Motor neuron (in vitro differentiated cells): ENCODE measurements around the gene DMRTA2. TPM values are rescaled to one million over a fixed set of nuclear protein-coding genes. Genes with fewer than 3 reads are reported as not detected.

ENCODE experiments used
- ATAC-seq, 8 experiments: fragments of 200-7000 bp; cut with Tn5 transposase; replicated peaks in 6 of 8; 2 replicates each; pipeline ENCODE4 v1.8.0; 2021; ENCODE audit warnings: mild to moderate bottlenecking in 8 of 8, moderate library complexity in 8 of 8
- H3K27ac ChIP-seq, 2 donors: fragments of 250-450 bp; sonication (Bioruptor Pico); 2 replicates each; pipeline ENCODE4 v1.9.0; 2021; ENCODE audit warnings: antibody characterized with exemption in 2 of 2, mild to moderate bottlenecking in 2 of 2, moderate library complexity in 1 of 2
- H3K4me1 ChIP-seq, 2 donors: fragments of 250-450 bp; sonication (Bioruptor Pico); replicated peaks in 1 of 2; 2 replicates each; pipeline ENCODE4 v1.6.1; 2021; ENCODE audit warnings: antibody characterized with exemption in 2 of 2, mild to moderate bottlenecking in 2 of 2, moderate library complexity in 1 of 2
- H3K4me3 ChIP-seq, 5 donors: fragments of 250-450 bp; sonication (Bioruptor Pico); 2 replicates each; pipeline ENCODE4 v1.9.0; 2021; ENCODE audit warnings: antibody characterized with exemption in 5 of 5, mild to moderate bottlenecking in 5 of 5, moderate library complexity in 4 of 5
- WGBS, 10 experiments: fragments of 450-650 bp; shearing (Covaris generic); methylation state at CpG; one replicate each; pipeline ENCODE4 v1.0.0; 2022; 5-methylcytosine and 5-hydroxymethylcytosine counted together
- in situ Hi-C, 9 experiments: fragments of 400-800 bp; cut with MboI; loops; one replicate each; pipeline ENCODE4 v1.15.0; 2021; ENCODE audit warnings: low sequenced_read_pairs in 9 of 9, low pct_unique_long_range_greater_than_20kb in 2 of 9; ENCODE audit not compliant: unreplicated experiment in 9 of 9
- total RNA-seq, 8 experiments: library from RNA; unstranded; fragments of 300-600 nt; gene quantifications; 2 replicates each; pipeline versions ENCODE4 v1.2.3 to v1.2.4, GENCODE V29; 2022

DMRTA2 gene
- total RNA-seq = under 1 TPM in 5 of 8 experiments, not detected in 3; 0.14 to 0.66 (median 0.22) TPM

DNA sequence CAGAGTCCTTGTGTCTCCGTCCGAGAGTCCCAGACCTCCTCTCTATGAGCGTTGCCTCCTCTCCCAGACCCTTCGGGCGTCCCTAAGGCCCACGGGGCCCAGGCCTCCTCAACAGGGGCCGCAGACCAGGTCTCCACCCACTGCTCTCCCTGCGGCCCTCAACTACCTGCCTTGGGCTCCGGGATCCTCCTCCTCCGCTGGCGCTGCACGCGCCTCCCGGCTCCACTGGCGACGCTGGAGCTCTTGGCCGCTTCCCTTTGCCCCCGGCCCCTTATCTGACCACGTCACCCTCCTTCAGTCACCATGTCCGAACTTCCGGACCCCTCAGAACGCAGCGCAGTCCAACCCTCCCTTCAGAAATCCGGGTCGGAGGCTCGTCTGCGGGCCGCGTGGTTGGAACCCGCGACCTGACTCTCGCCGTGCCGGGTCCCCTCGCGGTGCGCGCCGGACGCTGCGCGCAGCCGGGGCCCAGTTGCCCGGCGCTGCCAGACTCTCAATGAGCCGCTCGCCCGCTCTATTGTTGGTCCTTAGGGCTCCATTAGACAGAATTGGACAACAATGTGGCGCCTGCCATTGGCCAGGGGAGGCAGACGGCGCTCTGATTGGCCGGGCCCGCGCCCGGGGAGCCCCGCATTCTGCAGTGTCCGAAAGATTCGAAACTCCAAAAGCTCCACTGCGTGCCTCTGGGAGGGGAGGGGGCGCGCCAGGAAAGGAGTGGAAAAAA is at the start of gene DMRTA2:
TSS of gene DMRTA2 (minus strand) at position 498 of the 724 bp plus-strand sequence. CDS start 1,907 bp downstream, outside the sequence.
- 0 to 13% (median 2%) methylated on average over 1 to 26 of the region's 61 CpGs; no CpG with 5 or more reads in 3 of the 10 experiments for WGBS, 10 experiments
- Histone ChIP-seq H3K4me3 (peak within 1 kb of the TSS in 4 of 5 donors; percentile 7 to 29 (median 20)), H3K27ac (no peak within 1 kb of the TSS), H3K4me1 (peaks cover 5 to 9% of the 10 kb centered on the region in 2 donors)
- in situ Hi-C loops = no loop called here
- ATAC-seq = peak in 6 of 8 experiments; percentile 64 to 70 (median 66)

DNA sequence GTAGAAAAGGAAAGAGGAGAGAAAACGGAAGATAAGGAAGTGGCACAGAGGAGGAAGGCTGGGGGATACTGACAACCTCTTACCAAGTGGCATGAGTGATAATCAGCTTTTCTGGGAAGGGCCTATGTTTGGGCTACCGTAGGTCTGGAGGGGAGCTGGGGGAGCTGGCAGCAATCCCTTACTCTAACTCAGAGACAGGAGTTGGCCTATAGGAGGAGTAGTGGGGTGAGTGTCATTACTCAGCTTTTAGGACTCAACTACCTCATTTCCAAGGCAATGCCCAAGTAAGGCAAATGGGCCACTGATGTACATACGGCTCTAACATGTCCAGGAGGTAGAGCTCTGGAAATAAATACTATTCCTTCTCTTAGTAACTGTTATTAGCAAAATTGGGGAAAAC is 48.7 kb upstream of the DMRTA2 start:
- no peak for ATAC-seq
- in situ Hi-C loops = no loop called here

DNA sequence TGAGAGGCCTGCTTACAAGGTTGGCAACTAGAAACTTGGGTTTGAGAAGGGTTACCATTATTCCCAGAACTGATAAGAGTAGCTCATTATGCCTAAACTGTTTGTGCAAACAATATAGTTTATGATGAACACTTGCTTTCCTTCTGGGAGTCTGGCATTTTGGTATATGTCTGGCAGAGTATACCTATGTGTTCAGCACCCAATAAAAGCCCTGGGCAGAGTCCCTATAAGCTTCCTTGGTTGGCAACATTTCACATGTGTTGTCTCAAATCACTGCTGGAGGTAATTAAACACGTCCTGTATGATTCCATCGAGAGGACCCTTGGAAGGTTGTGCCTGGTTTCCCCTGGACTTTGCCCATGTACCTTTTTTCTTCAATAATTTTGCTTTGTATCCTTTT is 39.7 kb upstream of the DMRTA2 start:
- Histone ChIP-seq H3K4me3 (no peak overlapping the region), H3K4me1 (no peaks in the 10 kb centered on the region), H3K27ac (no peak overlapping the region)
- no peak for ATAC-seq
- in situ Hi-C loops = no loop called here
- 95 to 100% (median 100%) methylated on average over 1 to 2 of the region's 2 CpGs; no CpG with 5 or more reads in 4 of the 10 experiments for WGBS, 10 experiments

More for the DNA sequence above, 48.7 kb upstream of the DMRTA2 start:
- WGBS, 10 experiments = 80 to 100% (median 94%) methylated on average over 1 to 3 of the region's 3 CpGs
- no peak overlapping the region for H3K4me3 ChIP-seq
- no peaks in the 10 kb centered on the region for H3K4me1 ChIP-seq
- no peak overlapping the region for H3K27ac ChIP-seq

DNA sequence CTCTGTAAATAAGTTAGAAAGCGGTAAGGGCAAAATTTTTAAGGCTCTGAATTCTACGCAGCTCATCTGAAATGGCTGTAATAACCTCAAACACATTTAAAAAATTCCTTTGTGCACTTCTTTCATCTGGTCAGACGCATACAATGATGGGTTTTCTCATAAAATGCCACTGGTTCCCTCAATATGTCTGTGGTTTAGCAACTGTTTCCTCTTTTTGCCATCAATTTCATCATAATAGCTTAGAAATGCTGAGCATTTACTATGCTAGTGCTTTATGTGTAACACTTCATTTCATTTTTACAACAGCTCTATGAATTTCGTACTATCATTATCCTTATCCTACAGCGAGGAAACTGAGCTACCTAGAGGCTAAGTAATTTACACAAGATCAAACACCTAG is 35.3 kb upstream of the DMRTA2 start:
- Histone ChIP-seq H3K4me3 (no peak overlapping the region), H3K27ac (no peak overlapping the region), H3K4me1 (no peaks in the 10 kb centered on the region)
- ATAC-seq = no peak
- in situ Hi-C loops = no loop called here
- WGBS, 10 experiments = 90 to 100% (median 100%) methylated on average over 2 to 5 of the region's 5 CpGs

DNA sequence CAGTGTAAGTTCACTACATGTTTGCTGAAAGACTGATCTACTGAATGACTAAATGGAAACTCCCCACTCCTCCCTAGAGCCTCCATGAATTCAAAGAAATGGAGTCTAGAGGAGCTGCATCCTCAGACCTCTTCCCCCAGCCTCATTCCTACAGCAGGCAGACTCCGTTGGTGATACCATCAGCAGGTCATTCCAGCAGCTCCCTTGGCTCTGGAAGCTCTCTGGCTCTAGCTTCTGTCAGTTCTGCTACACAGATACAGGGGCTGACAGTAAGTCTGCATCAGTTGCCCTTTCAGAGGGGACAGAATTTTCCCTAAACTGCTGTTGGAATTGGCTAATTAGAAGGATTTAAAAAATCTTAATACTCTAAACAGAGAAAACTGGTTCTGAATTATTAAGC is 31.7 kb upstream of the DMRTA2 start:
- no peak overlapping the region for H3K27ac ChIP-seq
- ATAC-seq = no peak
- 80 to 100% (median 87%) methylated on average over 1 of the region's 1 CpG; no CpG with 5 or more reads in 4 of the 10 experiments for WGBS, 10 experiments
- H3K4me3 ChIP-seq = no peak overlapping the region
- no peaks in the 10 kb centered on the region for H3K4me1 ChIP-seq
- in situ Hi-C loops = no loop called here

DNA sequence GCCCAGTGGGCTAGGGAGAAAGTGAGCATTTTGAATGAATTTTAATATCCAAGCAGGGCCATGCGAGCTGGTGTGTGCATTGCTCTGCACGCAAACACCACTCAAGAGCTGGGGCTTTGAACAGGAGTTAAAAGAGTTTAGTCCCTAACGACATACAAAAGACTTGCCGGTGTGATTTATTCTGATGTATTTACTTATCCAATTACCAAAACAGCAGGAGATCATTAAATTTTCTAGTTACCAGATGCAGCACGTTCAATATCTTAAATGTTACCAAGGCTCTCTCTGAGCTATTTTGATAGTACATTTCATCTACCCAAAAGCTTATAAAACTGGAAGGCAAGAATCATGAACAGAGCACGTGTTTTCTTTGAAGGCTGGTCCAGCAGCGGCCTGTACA is 30.0 kb upstream of the DMRTA2 start:
- no peak for ATAC-seq
- Histone ChIP-seq H3K4me1 (no peaks in the 10 kb centered on the region), H3K27ac (no peak overlapping the region), H3K4me3 (no peak overlapping the region)
- in situ Hi-C loops = no loop called here
- 29 to 93% (median 72%) methylated on average over 1 to 7 of the region's 7 CpGs; no CpG with 5 or more reads in 1 of the 10 experiments for WGBS, 10 experiments

DNA sequence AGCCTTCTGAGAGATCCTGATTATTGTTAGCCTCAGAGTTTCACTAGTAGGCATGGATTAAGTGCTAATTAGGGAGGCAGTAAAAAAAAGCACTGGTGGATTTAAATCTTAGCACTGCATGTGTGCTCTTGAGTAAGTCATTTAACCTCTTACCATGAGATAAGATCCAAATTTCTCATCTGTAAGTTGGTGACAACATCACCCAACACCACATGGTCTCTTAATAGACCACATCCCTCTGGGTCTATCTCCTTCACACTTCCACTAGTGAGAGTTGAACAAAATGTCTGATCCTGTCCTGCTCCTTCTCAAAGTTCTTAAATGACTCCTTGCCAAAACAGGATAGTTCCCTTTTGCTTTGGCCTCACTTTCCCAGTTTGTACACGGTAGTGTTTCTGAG is 29.5 kb upstream of the DMRTA2 start:
- WGBS, 10 experiments = 80 to 100% (median 88%) methylated on average over 1 of the region's 1 CpG; no CpG with 5 or more reads in 5 of the 10 experiments
- in situ Hi-C loops = no loop called here
- Histone ChIP-seq H3K4me3 (no peak overlapping the region), H3K27ac (no peak overlapping the region), H3K4me1 (no peaks in the 10 kb centered on the region)
- ATAC-seq = no peak

DNA sequence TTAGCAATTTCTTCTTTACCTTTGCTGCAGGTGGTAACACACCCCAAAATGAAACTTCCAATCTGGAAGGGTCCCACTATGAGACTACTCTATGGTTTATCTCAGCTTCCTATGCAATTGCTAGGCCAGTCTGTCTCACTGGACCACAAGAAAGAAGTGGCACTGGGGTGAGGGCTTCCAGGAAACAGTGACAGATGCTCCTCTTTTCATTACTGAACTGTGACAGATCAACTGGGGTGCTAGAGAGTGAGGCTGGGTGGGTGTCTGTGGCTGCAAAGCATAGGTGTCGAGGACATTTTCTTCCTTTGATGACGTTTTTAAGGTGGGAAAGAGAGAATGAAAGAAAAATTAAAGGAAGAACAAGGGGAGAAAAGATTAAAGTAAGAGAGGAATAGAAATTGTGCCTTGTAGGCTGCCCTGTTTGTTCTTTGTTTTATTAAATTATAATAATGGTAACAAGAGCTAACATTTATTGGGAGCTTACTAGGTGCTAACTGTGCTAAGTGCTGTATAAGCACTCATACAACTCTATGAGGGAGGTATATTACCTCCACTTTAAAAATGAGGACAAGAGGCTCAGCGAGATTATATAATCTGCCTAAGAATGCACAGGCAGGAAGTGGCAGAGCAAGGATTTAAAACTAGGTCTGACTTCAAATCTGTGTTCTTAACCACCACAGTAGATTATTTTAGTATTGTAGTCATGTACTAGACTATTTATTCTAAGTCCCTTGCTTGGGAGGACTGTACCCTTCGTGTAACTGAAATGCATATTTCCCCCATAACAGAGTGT is 27.8 kb upstream of the DMRTA2 start:
- WGBS, 10 experiments = 70 to 96% (median 87%) methylated on average over 2 to 4 of the region's 4 CpGs
- no peaks in the 10 kb centered on the region for H3K4me1 ChIP-seq
- in situ Hi-C loops = no loop called here

DNA sequence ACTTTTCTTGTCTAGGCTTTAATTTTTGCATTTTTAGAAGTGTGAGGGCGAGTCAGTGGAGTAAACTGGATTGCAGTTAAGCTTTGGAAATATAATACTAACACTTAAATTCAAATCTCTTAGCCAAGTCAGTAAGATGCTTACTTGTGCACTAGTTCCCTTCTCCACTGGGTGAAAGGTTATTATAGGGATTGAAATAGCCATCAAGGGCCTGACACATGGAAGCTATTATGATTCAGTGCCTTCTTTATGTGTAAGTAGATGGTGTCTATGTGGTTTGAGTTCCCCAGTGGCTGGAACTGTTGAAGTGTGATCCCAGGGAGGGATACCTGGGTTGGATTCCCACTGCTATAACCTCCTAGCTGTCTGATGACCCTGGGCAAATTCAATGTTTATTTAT is 24.7 kb upstream of the DMRTA2 start:
- Histone ChIP-seq H3K4me3 (no peak overlapping the region), H3K4me1 (no peaks in the 10 kb centered on the region), H3K27ac (no peak overlapping the region)
- 80 to 100% (median 100%) methylated on average over 1 of the region's 1 CpG; no CpG with 5 or more reads in 3 of the 10 experiments for WGBS, 10 experiments
- in situ Hi-C loops = no loop called here
- no peak for ATAC-seq

More for the DNA sequence above, 27.8 kb upstream of the DMRTA2 start:
- no peak overlapping the region for H3K4me3 ChIP-seq
- H3K27ac ChIP-seq = no peak overlapping the region
- no peak for ATAC-seq

DNA sequence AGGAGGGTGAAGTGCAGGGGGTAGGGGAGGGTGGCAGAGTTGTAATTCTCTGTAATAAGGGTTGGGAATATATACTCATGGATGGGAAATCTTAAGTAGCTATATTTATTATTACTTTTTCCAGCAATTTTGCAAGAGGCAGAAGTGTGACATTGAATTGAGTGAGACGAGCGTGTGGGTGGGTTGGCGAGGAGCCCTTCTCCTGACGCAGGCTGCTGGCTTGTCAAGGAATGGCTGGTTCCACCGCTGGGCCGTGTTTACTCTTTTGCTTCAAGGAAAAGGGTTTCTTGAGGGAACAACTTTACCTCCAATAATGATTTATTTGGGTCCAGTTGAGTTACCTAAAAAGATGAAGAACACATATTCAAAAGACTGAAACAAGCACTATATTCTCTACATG is 17.9 kb upstream of the DMRTA2 start:
- in situ Hi-C loops = no loop called here
- Histone ChIP-seq H3K27ac (no peak overlapping the region), H3K4me3 (no peak overlapping the region), H3K4me1 (no peaks in the 10 kb centered on the region)
- ATAC-seq = no peak
- WGBS, 10 experiments = 86 to 100% (median 99%) methylated on average over 1 to 6 of the region's 6 CpGs; no CpG with 5 or more reads in 2 of the 10 experiments

DNA sequence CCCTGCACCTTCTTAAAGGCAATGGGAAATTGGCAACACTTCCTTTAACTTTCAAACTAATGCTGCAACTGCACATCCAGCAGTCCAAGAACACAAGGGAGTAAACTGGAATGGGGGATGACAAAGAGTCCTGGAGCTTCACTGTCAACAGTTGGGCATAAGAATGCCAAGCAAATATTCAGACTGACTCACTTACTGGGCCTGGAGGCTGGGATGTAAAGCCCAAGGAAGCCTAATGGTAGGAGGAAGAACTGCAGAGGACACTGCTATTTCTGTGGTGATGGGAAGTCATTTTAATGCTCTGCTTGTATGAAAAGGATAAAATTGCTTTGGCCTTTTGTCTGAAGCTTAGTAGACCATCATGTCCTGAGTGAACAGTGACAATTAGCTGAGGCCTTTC is 15.7 kb upstream of the DMRTA2 start:
- Histone ChIP-seq H3K4me3 (no peak overlapping the region), H3K4me1 (no peaks in the 10 kb centered on the region), H3K27ac (no peak overlapping the region)
- ATAC-seq = peak in 2 of 8 experiments; percentile 21 to 42
- in situ Hi-C loops = no loop called here

DNA sequence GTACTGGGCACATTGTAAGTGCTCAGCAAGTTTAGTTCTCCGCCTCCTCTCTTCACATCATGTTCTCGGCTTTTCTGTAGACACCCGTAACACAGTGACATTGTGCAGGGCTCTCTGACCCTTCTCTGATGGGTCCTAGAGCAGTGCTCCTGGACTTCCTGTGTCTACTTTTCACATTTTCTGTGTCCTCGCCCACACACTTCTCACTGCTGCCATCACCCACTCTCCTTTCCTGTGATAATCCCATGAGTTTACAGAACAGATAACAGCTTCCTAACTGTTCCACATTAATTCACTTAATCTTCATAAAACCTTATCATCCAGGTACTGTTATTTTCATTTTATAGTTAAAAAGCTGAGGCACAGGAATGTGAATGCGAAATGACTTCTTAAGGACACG is 13.2 kb upstream of the DMRTA2 start:
- in situ Hi-C loops = no loop called here
- ATAC-seq = no peak
- Histone ChIP-seq H3K4me3 (no peak overlapping the region), H3K27ac (no peak overlapping the region), H3K4me1 (no peaks in the 10 kb centered on the region)
- WGBS, 10 experiments = 81 to 100% (median 92%) methylated on average over 2 to 6 of the region's 6 CpGs; no CpG with 5 or more reads in 1 of the 10 experiments

DNA sequence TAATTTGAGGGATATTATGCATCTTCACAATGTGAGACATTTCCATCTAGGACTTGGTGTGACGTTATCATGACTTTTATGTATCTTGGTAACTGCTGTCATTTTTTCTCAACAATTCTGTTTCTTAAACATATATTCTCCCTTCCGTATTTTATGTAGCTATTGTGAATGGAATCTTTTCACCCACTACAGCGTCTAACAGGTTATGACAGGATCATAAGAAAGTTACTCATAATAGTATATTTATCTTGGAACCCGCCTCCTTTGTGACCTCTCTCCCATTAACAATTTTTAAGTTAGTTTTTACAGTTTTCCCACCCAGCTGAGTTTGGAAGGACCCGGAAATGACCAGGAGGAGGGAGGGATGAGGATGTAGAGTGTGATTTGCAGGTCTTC is 6.8 kb upstream of the DMRTA2 start:
- H3K4me1 ChIP-seq = no peaks in the 10 kb centered on the region
- H3K27ac ChIP-seq = no peak overlapping the region
- no peak overlapping the region for H3K4me3 ChIP-seq
- 10 to 32% (median 22%) methylated on average over 2 to 5 of the region's 5 CpGs for WGBS, 10 experiments
- ATAC-seq = no peak
- in situ Hi-C loops = no loop called here
